Endodermal cell (in vitro differentiated cells): ENCODE measurements around the gene HARS2. TPM values are rescaled to one million over a fixed set of nuclear protein-coding genes. Genes with fewer than 3 reads are reported as not detected.
"Not testable (repeated sequence)": the region's sequence is repeated elsewhere in the genome, so short reads cannot be mapped to it uniquely, and the experiment has no call there.

ENCODE experiments used
- DNase-seq: peaks from one replicate; pipeline ENCODE4 v3.0.0-alpha.2; 2017
- H3K27ac ChIP-seq: 2 replicates; pipeline ENCODE4 v1.5.1; 2013; ENCODE audit warnings: mild to moderate bottlenecking, low read depth, low read length, moderate library complexity
- H3K27me3 ChIP-seq: 2 replicates; pipeline ENCODE4 v1.6.1; 2013; ENCODE audit warnings: mild to moderate bottlenecking, low read length, moderate library complexity; ENCODE audit not compliant: insufficient read depth, control insufficient read depth, poor library complexity, severe bottlenecking
- H3K36me3 ChIP-seq: 2 replicates; pipeline ENCODE4 v1.7.0; 2013; ENCODE audit warnings: mild to moderate bottlenecking, low read length, moderate library complexity; ENCODE audit not compliant: control insufficient read depth, insufficient read depth
- H3K4me1 ChIP-seq: one replicate; pipeline ENCODE4 v1.7.0; 2013; ENCODE audit warnings: low read length; ENCODE audit not compliant: control insufficient read depth, insufficient read depth
- H3K4me3 ChIP-seq: 2 replicates; pipeline ENCODE4 v1.5.1; 2013; ENCODE audit warnings: mild to moderate bottlenecking, low read length, moderate library complexity
- H3K9ac ChIP-seq: 2 replicates; pipeline ENCODE4 v1.6.1; 2013; ENCODE audit warnings: mild to moderate bottlenecking, low read length, moderate library complexity; ENCODE audit not compliant: poor library complexity, severe bottlenecking; ENCODE audit errors: extremely low read depth
- H3K9me3 ChIP-seq: 2 replicates; pipeline ENCODE4 v1.6.1; 2013; ENCODE audit warnings: mild to moderate bottlenecking, low read length, moderate library complexity; ENCODE audit not compliant: control insufficient read depth
- H3K27ac Mint-ChIP-seq: 2 replicates; pipeline ENCODE4 v1.8.0; 2020; ENCODE audit warnings: mixed read lengths
- H3K27me3 Mint-ChIP-seq: 2 replicates; pipeline ENCODE4 v1.8.0; 2021; ENCODE audit warnings: mild to moderate bottlenecking, mixed read lengths; ENCODE audit not compliant: insufficient read depth
- H3K36me3 Mint-ChIP-seq: 2 replicates; pipeline ENCODE4 v1.8.0; 2020; ENCODE audit warnings: low read depth, mixed read lengths
- H3K4me1 Mint-ChIP-seq: 2 replicates; pipeline ENCODE4 v1.8.0; 2020; ENCODE audit warnings: mixed read lengths
- H3K4me3 Mint-ChIP-seq: 2 replicates; pipeline ENCODE4 v1.8.0; 2020; ENCODE audit warnings: mild to moderate bottlenecking, moderate library complexity, mixed read lengths
- H3K9me3 Mint-ChIP-seq: 2 replicates; pipeline ENCODE4 v1.8.0; 2020; ENCODE audit warnings: mild to moderate bottlenecking, mixed read lengths
- WGBS, 2 experiments: methylation state at CpG; one replicate each; pipeline versions ENCODE4 v1.1.5 to v1.1.7; 2013; ENCODE audit warnings: missing lambda C conversion rate in 2 of 2, mixed read lengths in 1 of 2; ENCODE audit not compliant: insufficient coverage in 1 of 2, insufficient read length in 1 of 2; 5-methylcytosine and 5-hydroxymethylcytosine counted together
- total RNA-seq, 2 donors: library from RNA; stranded (reverse); fragmentation: NEBNext Ultra II Directional in 1 of 2; extraction: Animal tissue kit (Norgen Biotek cat#: 25700) in 1 of 2; gene quantifications; 2 replicates in 1 of 2; 3 replicates in 1 of 2; pipeline ENCODE4 v1.2.1, GENCODE V29; 2021
- TF ChIP-seq, protein P1 (sequence below): fragments of 200-600 bp; sonication (generic); conservative IDR thresholded peaks from 2 replicates; pipeline ENCODE4 v1.5.0; 2021; ENCODE audit warnings: antibody characterized with exemption, mild to moderate bottlenecking

HARS2 gene
- total RNA-seq, 2 donors from 2014 or later, result 30.9 to 35.5 TPM

DNA sequence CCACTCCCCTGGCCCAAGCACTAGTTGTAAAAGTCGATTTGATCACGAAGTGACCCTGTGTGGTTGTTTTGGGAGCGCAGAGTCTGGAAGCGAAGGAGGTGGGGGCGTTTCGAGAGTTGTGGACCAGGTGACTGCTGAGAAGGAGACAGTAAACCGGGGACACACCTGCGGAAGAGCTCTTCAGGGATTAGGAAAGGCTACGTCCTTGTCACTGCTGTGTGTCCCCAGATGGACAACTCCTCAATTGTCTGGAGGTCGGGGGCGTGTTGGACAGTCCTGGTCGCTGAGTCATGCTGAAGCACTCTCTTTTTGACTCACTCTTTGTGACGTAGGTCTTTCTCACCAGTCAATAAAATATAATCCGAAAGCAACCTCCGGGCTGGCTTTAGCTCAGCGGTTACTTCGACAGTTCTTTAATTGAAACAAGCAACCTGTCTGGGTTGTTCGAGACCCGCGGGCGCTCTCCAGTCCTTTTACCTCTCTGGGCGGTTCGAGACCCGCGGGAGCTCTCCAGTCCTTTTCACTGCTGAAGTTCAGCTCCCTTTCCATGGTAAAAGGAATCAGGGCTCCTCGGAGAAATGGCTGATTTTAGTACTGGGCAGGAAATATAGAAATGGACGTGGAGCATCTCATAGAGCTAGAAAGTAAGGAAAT, 19.8 kb downstream of the HARS2 start:
- 5 to 7% methylated on average over 19 to 27 of the region's 27 CpGs for WGBS, 2 experiments
- Histone ChIP-seq H3K9me3 (no peaks in the 10 kb centered on the region), H3K27ac (peak overlapping the region; percentile 79), H3K4me3 (peak overlapping the region; percentile 72), H3K36me3 (peaks cover 14% of the 10 kb centered on the region), H3K27me3 (no peaks in the 10 kb centered on the region), H3K4me1 (no peaks in the 10 kb centered on the region), H3K9ac (peak overlapping the region; percentile 51)
- Mint-ChIP-seq H3K27ac (peak overlapping the region; percentile 88), H3K36me3 (peaks cover 5% of the 10 kb centered on the region), H3K4me3 (peak overlapping the region; percentile 70), H3K9me3 (no peaks in the 10 kb centered on the region), H3K4me1 (peaks cover 8% of the 10 kb centered on the region), H3K27me3 (peaks cover 2% of the 10 kb centered on the region)
- DNase-seq, result peak; percentile 92
- TF ChIP-seq, protein P1, sequence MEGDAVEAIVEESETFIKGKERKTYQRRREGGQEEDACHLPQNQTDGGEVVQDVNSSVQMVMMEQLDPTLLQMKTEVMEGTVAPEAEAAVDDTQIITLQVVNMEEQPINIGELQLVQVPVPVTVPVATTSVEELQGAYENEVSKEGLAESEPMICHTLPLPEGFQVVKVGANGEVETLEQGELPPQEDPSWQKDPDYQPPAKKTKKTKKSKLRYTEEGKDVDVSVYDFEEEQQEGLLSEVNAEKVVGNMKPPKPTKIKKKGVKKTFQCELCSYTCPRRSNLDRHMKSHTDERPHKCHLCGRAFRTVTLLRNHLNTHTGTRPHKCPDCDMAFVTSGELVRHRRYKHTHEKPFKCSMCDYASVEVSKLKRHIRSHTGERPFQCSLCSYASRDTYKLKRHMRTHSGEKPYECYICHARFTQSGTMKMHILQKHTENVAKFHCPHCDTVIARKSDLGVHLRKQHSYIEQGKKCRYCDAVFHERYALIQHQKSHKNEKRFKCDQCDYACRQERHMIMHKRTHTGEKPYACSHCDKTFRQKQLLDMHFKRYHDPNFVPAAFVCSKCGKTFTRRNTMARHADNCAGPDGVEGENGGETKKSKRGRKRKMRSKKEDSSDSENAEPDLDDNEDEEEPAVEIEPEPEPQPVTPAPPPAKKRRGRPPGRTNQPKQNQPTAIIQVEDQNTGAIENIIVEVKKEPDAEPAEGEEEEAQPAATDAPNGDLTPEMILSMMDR, result no peak

DNA sequence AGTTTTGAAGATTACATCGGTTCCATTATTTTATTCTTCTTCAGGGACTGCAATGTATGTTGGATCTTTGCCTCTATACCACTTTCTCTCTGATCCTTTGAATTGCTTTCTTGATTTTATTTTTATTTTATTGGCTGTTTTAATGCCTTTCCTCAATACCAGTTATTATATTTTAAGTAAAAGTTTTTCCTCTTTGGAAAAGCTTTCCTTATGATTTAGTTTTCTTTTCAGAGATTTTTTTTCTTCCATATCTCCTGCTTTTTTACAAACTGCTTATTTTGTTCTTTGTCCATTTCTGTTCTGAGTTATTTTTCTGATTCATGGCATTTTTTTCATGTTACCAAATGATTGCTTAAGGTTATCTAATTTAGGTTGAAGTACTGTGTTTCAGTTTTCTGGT, 20.5 kb downstream of the HARS2 start:
- peaks cover 2% of the 10 kb centered on the region for H3K27me3 Mint-ChIP-seq
- Histone ChIP-seq H3K36me3 (peaks cover 7% of the 10 kb centered on the region), H3K9ac (no peak overlapping the region), H3K9me3 (no peaks in the 10 kb centered on the region), H3K4me1 (no peaks in the 10 kb centered on the region), H3K27ac (no peak overlapping the region), H3K4me3 (peak overlapping the region; percentile 72), H3K27me3 (no peaks in the 10 kb centered on the region)
- no peak for DNase-seq
- TF ChIP-seq, protein P1, result no peak
- H3K9me3 Mint-ChIP-seq, result no peaks in the 10 kb centered on the region
- no peaks in the 10 kb centered on the region for H3K36me3 Mint-ChIP-seq
- H3K27ac Mint-ChIP-seq, result no peak overlapping the region
- 88% methylated on average over 1 of the region's 1 CpG; no CpG with 5 or more reads in 1 of the 2 experiments for WGBS, 2 experiments
- peak overlapping the region; percentile 70 for H3K4me3 Mint-ChIP-seq
- H3K4me1 Mint-ChIP-seq, result peaks cover 8% of the 10 kb centered on the region

DNA sequence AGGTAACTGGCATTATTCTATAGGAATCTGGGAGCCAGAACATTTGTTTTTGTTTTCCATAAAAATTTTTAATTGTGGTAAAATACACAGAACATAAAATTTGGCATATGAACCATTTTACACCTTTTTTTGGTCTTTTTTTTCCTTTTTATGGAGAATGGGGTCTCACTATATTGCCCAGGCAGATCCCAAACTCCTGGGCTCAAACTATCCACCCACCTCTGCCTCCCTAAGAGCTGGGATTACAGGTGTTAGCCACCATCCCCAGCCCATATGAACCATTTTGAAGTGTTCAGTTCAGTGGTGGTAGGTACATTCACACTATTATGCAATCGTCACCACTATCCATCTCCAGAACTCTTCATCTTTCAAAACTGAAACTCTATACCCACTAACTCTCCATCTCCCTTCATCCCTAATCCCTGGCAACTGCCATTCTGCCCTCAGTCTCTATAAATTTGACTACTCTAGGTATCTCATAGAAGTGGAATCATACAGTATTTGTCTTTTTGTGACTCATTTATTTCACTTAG, 22.4 kb downstream of the HARS2 start:
- H3K4me1 ChIP-seq, result peaks cover 4% of the 10 kb centered on the region
- TF ChIP-seq, protein P1, result no peak
- Mint-ChIP-seq H3K27me3 (peaks cover 2% of the 10 kb centered on the region), H3K4me3 (no peak overlapping the region), H3K27ac (no peak overlapping the region), H3K9me3 (no peaks in the 10 kb centered on the region), H3K4me1 (peaks cover 8% of the 10 kb centered on the region), H3K36me3 (no peaks in the 10 kb centered on the region)
- DNase-seq, result no peak
- H3K9ac ChIP-seq, result no peak overlapping the region
- 90 to 95% methylated on average over 1 of the region's 1 CpG for WGBS, 2 experiments
- no peaks in the 10 kb centered on the region for H3K9me3 ChIP-seq
- H3K4me3 ChIP-seq, result no peak overlapping the region
- H3K36me3 ChIP-seq, result no peaks in the 10 kb centered on the region
- H3K27me3 ChIP-seq, result no peaks in the 10 kb centered on the region
- H3K27ac ChIP-seq, result no peak overlapping the region

DNA sequence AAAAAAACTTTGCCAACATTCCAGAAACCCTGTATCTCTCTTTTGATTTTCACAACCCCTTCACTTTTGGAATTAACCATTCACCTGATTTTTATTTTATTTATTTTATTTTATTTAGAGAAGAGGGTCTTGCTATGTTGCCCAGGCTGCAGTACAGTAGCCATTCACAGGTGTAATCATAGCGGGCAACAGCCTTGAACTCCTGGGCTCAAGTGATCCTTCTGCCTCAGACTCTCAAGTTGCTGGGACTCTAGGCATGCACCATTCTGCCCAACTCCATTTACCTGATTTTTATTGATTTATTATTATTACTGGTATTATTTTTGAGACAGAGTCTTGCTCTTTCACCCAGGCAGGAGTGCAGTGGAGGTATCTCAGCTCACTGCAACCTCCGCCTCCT, 25.0 kb downstream of the HARS2 start:
- not testable (repeated sequence) for H3K9me3 ChIP-seq, DNase-seq, H3K27me3 Mint-ChIP-seq, H3K4me1 Mint-ChIP-seq, H3K27ac ChIP-seq, H3K27me3 ChIP-seq, H3K4me1 ChIP-seq, H3K36me3 ChIP-seq, H3K36me3 Mint-ChIP-seq, H3K9me3 Mint-ChIP-seq, H3K9ac ChIP-seq, H3K4me3 Mint-ChIP-seq, H3K27ac Mint-ChIP-seq, H3K4me3 ChIP-seq
- WGBS, 2 experiments, result 83 to 89% methylated on average over 1 to 2 of the region's 2 CpGs
